ENCODE data around the gene MPPED1.

Gene MPPED1

DNA sequence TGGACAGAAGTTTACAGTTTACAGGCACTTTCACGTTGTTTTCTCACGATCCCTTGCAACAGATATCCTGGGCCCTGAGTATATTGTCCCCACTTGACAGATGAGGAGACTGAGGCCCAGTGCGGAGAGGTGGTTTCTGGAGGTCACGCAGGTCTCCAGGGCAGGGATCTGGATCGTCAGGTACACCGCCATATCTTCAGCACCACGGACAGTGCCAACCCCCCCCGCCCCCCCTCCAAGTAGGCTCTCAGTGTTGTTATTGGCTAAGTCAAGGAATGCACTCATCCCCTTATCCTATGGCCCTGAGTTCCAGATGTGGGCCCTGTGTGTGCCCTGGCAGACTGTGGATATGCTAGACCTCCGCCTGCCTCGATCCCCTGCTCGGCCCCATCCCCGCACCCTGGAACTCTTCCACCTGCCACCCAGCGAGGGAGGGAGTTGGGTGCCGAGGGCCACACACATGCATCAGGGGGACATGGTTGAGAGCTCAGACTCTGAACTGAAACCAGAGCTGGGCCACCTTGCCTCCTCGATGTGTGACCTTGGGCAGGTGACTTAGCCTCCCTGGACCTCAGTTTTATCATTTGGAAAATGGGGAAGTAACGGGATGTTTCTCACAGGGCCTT, 37.5 kb downstream of the MPPED1 start:
- DNase-seq = no peak

DNA sequence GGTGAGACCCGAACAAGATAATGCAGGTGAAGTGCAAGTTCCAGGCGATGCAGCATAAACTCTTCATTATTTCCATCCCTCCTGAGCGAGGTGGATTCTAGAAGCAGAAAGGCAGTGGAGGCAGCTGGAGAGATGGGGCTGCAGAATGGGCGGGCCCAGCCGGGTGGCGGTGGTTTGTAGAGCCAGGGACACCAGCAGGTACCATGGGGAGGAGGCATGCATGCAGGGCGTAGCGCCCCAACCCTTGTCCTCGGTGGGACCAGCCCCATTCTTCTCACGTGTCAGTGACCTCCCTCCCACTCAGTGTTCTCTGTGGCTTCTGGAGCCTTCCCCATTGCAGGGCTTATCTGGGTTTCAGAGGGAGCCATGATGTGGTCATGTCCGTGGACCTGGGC, 38.0 kb downstream of the MPPED1 start:
- no peak for DNase-seq

DNA sequence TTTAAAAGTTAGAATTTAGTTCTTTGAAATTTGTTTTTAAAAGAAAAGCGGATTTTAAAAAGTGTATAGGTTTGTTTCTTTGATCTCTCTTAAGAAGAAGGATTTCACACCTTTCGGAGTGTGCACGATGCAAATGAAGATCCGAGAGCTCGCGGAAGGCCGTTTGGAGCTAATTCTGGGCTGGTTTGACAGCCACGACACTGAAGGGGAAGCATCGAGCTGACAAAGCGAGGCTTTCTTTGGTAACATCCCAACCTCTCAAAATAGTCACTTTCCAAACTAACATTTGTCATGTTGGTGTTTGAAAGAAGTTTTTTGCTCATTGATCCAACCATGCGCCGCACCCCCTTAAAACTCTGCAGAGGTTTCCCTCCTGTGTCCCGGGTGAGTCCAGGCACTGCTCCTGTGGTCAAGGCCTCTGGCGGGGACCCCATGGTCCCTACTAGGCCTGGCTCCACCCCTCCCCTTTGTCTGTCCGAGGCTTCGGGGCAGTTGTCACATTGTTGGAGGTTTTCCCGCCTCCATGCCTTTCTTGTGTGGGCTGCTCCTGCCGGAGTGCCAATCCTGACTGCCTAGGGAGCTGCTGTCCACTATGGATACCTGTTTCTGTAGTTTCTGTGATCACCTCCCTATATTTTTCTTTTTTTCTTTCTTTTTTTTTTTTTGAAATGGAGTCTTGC, 39.7 kb downstream of the MPPED1 start:
- DNase-seq = no peak

- no peak for DNase-seq
These were observed 44.0 kb downstream of the MPPED1 start for GRCh38 chr22:43455846-43456245.

DNA sequence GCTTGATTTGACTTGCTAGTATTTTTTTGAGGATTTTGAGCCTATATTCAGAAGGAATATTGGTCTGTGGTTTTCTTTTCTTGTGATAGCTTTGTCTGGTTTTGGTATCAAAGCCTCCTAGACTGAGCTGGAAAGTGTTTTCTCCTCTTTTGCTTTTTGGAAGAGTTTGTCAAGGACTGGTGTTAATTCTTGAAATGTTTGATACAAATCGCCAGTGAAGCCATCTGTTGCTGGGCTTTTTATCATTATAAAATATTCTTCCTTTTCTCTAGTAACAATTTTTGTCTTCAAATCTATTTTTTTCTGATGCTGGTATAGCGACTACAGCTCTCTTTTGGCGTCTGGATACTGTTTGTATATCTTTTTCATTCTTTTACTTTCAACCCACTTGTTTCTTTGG, 45.2 kb downstream of the MPPED1 start:
- DNase-seq = no peak

GRCh38 chr22:43462701-43463100, 50.9 kb downstream of the MPPED1 start:
- no peak for DNase-seq

- no peak for DNase-seq
These were observed 53.0 kb downstream of the MPPED1 start for GRCh38 chr22:43464809-43465208.

DNA sequence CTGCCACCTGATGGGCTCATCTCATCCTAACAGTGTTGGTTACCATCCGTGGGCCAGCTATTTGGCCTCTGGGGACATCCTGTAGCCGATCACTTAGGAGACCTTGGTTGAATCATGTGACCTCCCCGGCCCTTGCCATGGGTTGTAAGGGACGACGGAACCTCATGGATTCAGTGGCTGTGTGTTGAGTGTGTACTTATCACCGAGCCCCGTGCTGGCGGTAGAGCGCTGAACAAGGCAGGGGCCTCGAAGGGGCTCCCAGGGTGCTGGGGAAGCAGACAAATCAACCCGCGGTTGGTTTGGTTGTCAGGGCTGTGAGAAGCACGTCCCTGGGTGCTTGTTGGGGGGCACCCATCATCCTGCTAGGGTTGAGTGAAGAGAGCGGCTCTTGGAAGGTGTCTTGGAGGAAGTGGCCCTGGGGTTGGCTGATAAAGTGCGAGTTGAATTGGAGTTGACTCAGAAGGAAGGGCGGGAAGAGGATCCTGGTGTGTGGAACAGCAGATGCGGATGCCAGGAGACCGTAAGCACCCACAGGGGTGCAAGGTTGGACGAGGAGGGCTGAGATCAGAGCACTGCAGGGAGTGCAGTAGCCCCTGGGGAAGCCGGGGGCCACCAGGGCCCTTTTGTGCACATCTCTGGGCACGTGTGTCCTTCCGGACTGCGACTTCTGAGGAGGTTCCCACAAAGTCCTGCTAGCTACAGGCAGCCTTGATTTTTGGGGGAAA, 53.6 kb downstream of the MPPED1 start:
- no peak for DNase-seq

DNA sequence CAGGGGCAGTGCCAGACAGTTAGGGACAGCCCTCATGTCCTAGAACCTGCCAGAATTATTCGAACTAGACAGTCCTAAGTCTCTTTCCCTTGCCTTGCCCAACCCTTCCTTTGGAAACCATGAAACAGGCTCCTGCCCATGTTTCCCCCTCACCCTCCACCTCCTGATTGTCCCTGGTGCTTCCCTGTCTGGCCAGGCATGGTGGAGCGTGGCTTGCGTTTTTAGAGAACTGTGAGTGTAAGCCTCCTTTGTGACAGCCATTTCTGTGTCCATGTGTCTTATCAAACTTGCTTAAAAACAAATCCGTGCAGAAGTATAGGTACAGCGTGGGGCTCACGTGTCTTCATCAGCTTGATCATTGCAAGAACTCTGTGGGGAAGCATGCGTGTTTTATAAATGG, 54.9 kb downstream of the MPPED1 start:
- DNase-seq = no peak

DNA sequence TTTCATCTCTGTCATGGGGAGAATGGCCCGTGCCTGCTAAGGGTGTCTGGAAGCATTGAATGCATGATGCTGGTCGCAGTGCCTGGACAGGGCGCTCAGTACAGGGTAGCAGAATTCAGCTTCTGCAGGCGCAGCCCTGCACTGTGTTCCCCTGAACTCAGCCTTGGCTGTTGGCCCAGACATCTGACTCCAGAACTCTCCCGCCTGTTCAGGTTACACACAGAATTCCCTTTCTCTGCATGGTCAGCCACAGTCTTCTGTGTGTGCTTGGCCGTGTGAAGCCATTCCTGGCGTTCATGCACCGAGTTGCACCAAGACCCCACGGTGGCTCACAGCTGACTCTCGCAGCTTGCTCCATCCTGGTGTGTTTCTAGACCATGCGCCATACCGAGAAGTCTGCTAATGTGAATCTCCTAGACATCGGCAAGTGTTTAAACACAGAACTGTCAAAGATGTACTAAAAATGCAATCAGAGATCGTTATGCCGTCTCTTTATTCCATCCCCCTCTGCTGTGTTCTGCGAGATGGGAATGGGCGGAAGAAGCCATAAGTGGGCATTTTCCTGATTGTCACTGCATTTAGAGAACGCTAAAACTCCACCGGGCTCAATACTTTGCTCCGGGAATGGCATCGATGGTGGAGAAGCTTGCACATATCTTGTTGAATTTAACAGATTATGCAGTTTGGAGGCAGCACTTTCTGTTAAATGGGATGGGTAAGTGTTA, 55.6 kb downstream of the MPPED1 start:
- DNase-seq = no peak

GRCh38 chr22:43470253-43470652, 58.4 kb downstream of the MPPED1 start:
- DNase-seq = no peak

DNA sequence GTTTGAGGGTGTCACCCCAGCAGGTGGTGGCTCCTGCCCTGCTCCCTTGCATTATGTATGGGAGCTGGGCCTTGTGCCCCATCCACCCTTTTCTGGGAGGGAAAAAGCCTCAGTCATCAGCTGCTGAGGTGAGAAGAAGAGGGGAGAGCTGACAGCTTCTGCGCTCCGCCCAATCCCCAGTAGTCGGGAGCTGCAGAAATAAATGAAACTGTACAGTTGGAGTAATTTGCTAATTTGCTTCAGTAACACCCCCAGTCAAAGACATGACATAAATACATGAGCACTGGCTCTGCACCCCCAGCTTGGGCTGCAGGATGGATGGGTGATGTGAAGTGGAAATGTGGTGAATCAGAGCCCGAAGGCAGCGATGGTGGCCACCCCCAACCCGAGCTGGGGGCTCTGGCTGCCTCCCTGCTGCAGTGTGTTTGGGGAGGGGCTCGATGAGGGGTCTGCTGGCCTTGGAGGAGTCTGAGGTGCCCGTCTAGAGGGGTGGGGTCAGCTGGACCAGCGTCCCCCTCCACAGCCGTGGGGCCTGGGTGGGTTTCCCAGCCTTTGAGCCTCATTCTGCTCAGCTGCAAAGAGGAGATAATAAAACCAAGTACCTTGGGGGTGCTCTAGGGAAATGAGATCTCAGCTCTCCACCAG, 59.2 kb downstream of the MPPED1 start:
- no peak for DNase-seq

GRCh38 chr22:43471606-43472135, 59.9 kb downstream of the MPPED1 start:
- DNase-seq = no peak

DNA sequence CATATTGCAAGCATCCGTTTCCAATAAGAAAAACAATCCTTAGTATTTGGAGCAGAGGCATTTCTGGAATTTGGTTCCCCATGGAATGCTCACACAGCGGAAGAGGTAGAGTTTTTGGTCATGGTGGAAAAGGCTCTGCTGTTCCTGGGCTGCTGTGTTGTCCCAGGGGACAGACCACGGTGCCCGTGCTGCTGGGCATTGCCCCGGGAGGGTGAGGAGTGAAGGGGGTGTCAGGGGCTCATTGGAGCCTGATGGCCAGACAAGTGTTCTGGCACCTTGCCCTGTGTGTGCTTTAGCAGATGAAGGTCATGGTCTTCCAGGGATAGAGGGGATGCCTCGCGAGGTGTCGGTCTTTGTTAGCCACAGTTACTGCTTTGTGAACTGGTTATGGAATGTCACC, 61.2 kb downstream of the MPPED1 start:
- no peak for DNase-seq

- DNase-seq = no peak
These were observed 61.6 kb downstream of the MPPED1 start for GRCh38 chr22:43473441-43473840.

DNA sequence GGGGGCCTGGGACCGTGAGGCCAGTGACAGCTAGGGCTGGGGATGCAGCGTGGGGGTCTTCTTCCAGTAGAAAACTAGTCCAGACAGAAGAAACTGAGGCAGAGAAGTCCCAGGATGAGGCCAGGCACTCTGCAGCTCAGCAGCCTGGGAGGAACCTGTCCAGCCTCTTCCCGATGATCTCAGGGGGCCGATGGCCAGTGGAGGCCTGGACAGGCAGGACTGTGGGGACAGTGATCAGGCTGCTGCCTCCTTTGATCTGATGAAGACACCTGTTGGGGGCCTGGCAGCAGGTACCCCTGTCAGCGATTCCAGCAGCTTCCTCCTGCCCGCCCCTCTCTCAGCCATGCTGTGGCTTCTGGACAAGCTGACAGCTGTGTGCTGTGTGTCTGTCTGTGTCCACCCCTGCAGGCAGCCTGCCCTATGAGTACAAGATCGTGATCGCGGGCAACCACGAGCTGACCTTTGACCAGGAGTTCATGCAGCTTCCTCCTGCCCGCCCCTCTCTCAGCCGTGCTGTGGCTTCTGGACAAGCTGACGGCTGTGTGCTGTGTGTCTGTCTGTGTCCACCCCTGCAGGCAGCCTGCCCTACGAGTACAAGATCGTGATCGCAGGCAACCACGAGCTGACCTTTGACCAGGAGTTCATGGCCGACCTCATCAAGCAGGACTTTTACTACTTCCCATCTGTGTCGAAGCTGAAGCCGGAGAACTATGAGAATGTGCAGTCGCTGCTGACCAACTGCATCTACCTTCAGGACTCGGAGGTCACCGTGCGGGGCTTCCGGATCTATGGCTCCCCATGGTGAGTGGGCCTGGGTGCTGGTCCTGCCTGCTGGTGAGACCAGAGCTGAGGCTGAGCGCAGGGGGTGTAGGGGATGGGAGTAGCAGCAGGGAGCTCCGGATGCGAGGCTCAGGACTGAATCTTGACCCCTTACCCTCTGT, 62.6 kb downstream of the MPPED1 start:
- peak; percentile 29 to 67 for DNase-seq

DNA sequence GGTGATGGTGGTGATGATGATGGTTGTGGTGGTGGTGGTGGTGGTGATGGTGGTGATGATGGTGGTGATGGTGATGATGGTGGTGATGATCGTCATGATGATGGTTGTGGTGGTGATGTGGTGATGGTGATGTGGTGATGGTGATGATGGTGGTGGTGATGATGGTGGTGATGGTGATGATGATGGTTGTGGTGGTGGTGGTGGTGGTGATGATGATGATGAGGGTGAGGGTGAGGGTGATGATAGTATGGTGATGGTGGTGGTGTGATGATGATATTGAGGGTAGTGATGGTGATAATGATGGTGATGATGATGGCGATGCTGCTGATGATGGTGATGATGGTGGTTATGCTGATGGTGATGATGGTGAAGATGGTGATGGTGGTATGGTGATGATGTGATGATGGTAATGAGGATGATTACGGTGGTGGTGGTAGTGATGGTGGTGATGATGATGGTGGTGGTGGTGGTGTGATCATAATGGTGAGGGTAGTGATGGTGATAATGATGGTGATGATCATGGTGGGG, 63.8 kb downstream of the MPPED1 start:
- DNase-seq = no peak

DNA sequence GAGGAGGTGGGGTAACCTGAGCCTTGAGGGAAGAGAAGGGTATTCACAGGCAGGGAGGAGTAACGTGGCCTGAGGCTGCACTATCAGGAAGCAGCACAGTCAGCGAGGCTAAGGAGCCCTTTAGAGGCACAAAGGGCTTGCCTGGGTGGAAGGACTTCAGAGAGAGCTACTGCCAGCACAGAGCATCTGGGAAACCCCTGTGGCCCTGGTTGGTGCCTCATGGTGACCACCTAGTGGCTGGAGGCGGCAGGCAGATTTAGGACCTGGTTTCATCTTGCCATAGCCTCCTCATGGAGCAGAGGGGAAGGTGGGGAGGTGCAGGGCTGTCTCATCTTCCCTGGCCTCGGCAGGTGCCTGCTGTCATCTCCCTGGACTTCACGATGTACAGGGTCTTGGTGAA, 64.5 kb downstream of the MPPED1 start:
- no peak for DNase-seq

- no peak for DNase-seq
These were observed 65.2 kb downstream of the MPPED1 start for GRCh38 chr22:43476751-43477725.

DNA sequence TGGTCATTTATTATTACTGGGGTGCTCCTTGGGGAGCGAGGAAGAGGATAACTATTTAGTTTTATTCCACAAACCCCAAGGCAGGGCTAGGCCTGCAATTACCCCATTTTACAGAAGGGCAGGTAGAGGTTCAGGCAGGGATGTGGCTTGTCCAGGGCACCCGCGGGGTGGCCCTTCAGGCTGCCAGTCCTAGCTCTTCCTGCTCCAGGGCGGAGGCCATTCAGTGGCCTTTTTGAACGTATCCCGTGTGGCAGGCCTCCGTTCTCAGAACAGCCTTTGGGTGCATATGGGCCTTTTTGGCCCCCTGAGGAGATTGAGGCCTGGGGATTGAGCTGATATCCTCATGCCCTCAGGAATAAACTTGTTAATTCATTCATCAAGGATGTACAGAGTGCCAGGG, 66.2 kb downstream of the MPPED1 start:
- DNase-seq = no peak

Data from inflammatory macrophage (primary cell).